ENCODE measurements around the gene RGS14.
A peak's percentile ranks its signal among the peaks of the same experiment; 100 is the strongest.

The RGS14 gene

DNA sequence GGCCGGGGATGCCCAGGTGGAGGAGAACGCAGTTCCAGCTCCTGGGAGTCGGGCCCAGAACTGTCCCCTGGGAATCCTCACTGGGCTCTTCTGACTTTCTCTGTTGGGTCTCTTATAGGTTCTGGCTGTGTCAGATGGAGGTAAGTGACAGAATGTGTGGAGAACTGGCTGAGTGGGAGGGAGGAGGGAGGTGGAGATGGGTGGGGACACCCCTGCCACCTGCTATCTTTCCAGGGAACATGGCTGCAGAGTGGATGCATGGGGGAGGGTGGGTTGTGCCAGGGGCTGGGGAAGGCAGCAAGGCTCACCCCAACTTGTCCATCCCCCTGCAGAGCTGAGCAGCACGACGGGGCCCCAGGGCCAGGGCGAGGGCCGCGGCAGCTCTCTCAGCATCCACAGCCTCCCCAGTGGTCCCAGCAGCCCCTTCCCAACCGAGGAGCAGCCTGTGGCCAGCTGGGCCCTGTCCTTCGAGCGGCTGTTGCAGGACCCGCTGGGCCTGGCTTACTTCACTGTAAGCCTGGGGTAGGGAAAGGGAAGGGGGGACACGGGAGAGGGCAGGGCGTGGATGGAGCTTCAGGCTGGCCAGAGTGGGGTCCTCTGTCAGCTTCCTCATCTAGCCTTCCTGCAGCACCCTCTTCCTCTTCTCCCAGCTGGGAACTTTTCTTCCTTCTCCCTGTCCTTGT, 8.3 kb downstream of the RGS14 start:
- no peak overlapping the region for H3K27ac ChIP-seq (ENCODE audit: insufficient read depth, low read length, poor library complexity, severe bottlenecking)
- no peaks in the 10 kb centered on the region for H3K9me3 ChIP-seq (ENCODE audit: control insufficient read depth, low read length)
- no peaks in the 10 kb centered on the region for H3K27me3 ChIP-seq (replicated peaks; ENCODE audit: control insufficient read depth, insufficient read depth, low read length, poor library complexity, severe bottlenecking)
- no peak overlapping the region for H3K4me3 ChIP-seq (ENCODE audit: insufficient read depth, low read depth, low read length, poor library complexity, severe bottlenecking)
- peaks cover 45% of the 10 kb centered on the region for H3K36me3 ChIP-seq (ENCODE audit: control insufficient read depth, insufficient read depth, low read length)
- peaks cover 50% of the 10 kb centered on the region for H3K4me1 ChIP-seq (ENCODE audit: control insufficient read depth, insufficient read depth, low read length, poor library complexity, severe bottlenecking)
- no peak for DNase-seq

DNA sequence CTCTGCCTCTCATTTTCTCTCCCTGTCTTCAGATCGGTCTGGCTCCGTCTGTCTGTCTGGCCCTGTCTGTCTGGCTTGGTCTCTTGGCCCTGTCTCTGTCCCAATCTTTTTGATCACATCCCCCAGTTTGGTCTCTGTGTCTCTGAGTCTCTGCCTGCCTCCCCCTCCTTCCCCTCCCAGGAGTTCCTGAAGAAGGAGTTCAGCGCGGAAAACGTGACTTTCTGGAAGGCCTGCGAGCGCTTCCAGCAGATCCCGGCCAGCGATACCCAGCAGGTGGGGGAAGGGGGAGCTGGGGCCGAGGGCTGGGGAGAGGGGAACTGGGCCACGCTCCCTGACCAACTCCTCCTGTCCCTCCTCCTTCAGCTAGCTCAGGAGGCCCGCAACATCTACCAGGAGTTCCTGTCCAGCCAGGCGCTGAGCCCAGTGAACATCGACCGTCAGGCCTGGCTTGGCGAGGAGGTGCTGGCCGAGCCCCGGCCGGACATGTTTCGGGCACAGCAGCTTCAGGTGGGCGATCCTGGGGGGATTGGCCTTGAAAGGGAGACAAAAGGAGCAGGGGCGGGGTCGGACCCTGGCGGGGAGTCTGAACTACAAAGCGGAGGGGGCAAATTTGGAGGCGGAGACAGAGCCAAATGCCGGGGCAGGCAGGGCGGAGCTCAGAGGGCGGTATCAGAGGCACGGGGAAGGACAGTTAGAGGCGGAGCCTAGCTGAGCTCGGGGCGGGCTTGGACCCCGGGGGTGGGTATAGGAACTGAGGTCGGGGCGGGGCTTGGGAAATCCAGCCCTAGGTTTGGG, 9.0 kb downstream of the RGS14 start:
- Histone ChIP-seq H3K9me3 (ENCODE audit: control insufficient read depth, low read length) (no peaks in the 10 kb centered on the region), H3K27me3 (replicated peaks; ENCODE audit: control insufficient read depth, insufficient read depth, low read length, poor library complexity, severe bottlenecking) (no peaks in the 10 kb centered on the region), H3K27ac (ENCODE audit: insufficient read depth, low read length, poor library complexity, severe bottlenecking) (no peak overlapping the region), H3K4me1 (ENCODE audit: control insufficient read depth, insufficient read depth, low read length, poor library complexity, severe bottlenecking) (peaks cover 50% of the 10 kb centered on the region), H3K4me3 (ENCODE audit: insufficient read depth, low read depth, low read length, poor library complexity, severe bottlenecking) (no peak overlapping the region), H3K36me3 (ENCODE audit: control insufficient read depth, insufficient read depth, low read length) (peaks cover 45% of the 10 kb centered on the region)
- DNase-seq, result no peak

GRCh38 chr5:177367323-177367848, 9.7 kb downstream of the RGS14 start:
- Histone ChIP-seq H3K9me3 (ENCODE audit: control insufficient read depth, low read length) (no peaks in the 10 kb centered on the region), H3K27me3 (replicated peaks; ENCODE audit: control insufficient read depth, insufficient read depth, low read length, poor library complexity, severe bottlenecking) (no peaks in the 10 kb centered on the region), H3K4me1 (ENCODE audit: control insufficient read depth, insufficient read depth, low read length, poor library complexity, severe bottlenecking) (peaks cover 50% of the 10 kb centered on the region), H3K36me3 (ENCODE audit: control insufficient read depth, insufficient read depth, low read length) (peaks cover 45% of the 10 kb centered on the region), H3K4me3 (ENCODE audit: insufficient read depth, low read depth, low read length, poor library complexity, severe bottlenecking) (no peak overlapping the region), H3K27ac (ENCODE audit: insufficient read depth, low read length, poor library complexity, severe bottlenecking) (no peak overlapping the region)
- DNase-seq, result no peak

DNA sequence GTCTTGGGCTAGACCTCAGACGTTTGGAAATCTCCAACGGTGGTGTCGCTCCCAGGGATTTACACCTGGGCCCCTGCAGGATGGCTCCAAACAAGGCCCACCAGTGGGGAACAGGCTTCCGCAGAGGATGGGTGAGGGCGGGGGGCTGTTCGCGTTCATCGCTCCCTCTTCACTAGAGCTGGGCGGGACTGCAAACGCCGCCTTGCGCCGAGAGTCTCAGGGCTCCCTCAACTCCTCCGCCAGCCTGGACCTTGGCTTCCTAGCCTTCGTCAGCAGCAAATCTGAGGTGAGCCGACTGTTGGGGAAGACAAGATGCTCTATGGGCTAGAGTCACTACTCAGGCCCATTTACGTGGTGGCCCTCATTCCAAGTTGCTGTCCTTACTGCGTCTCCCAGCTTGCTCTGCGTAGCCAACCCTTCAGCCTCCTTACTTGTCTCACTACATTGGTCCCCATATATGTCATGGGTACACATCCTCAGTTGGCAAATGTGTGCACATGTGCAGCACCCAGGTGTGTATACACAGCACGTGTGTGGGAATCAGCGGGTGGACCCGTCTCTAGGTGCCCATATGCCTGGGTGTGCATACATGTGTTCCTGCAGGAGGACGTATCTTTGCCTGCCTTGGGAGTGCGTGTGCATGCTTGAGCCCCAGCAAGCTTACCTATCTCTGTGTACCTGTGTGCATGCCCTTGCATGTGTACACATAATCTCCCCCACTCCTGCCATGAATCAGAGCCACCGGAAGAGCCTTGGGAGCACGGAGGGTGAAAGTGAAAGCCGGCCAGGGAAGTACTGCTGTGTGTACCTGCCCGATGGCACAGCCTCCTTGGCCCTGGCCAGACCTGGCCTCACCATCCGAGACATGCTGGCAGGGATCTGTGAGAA, 10.5 kb downstream of the RGS14 start:
- Histone ChIP-seq H3K9me3 (ENCODE audit: control insufficient read depth, low read length) (no peaks in the 10 kb centered on the region), H3K4me3 (ENCODE audit: insufficient read depth, low read depth, low read length, poor library complexity, severe bottlenecking) (no peak overlapping the region), H3K4me1 (ENCODE audit: control insufficient read depth, insufficient read depth, low read length, poor library complexity, severe bottlenecking) (peaks cover 51% of the 10 kb centered on the region), H3K27me3 (replicated peaks; ENCODE audit: control insufficient read depth, insufficient read depth, low read length, poor library complexity, severe bottlenecking) (no peaks in the 10 kb centered on the region), H3K36me3 (ENCODE audit: control insufficient read depth, insufficient read depth, low read length) (peaks cover 45% of the 10 kb centered on the region), H3K27ac (ENCODE audit: insufficient read depth, low read length, poor library complexity, severe bottlenecking) (peak overlapping the region; percentile 7)
- DNase-seq, result no peak

DNA sequence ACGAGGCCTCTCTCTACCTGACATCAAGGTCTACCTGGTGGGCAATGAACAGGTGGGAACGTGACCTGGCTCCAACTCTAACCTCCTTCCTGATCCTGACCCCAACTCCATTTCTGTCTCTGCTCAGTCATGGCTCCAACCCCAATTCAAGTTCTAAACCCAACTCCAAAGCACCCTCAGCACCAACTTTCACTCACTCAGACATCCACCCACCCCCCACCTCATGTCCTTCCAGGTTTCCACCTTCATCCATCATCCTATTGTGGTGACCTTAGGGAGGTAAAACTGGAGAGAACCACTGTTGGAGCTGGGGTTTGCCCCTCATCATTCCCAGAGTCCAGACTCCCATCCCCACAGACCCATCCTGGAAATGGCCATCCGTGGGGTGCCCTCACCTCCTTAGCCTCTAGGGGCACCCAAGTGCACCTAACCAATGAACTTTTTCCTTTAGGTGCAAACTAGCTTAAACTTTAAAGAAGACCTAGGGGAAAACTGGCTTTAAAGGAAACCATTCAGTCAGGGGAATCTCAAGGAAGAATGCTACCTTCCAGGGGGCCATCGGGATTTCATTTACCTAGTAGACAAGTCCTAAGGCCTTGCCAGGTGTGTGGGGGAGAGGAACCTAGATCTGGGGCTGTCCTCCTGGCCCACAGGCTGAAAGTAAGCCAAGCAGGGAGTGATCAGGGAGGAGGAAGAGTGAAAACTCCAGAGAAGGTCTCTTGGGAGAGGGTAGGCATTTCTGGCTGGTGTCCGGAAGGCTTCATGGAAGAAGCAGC, 11.3 kb downstream of the RGS14 start:
- Histone ChIP-seq H3K27ac (ENCODE audit: insufficient read depth, low read length, poor library complexity, severe bottlenecking) (peak overlapping the region; percentile 29), H3K4me3 (ENCODE audit: insufficient read depth, low read depth, low read length, poor library complexity, severe bottlenecking) (no peak overlapping the region)

DNA sequence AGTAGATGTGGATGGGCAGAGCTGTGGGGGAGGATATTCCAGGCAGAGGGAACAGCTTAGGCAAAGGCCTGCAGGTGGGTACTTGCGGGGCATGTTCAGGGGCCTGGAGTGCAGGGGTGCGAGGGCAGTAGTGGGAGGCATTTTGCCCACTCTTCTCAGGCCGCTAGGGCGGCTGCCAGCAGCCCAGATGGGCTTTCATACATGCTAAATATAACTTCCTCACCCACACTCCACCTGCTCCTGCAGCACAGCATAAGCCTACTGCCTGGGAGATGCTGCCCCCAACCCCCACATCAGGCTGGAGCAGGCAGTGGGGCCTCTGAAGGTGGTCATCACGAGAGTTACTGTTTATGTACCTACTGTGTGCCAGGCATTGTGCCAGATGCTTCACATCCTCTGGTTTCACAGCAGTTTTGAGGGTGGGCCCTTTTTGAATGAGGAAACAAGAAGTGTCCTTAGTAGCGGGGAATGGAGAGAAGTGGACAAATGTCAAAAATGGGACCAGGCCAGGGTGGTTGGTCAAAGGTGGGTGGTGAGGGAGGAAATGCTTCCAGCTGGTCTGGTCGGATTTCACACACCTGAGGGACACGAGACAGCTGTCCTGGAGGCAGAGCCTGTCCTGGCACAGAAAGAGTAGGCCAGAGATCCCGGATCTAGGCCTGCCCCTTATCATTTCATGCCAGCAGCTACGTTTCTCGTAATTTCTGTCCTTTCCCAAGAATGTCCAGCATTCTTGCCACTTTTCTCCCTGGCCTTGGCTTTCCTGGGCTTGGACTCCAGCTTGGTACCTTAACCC, 12.1 kb downstream of the RGS14 start:
- no peak overlapping the region for H3K4me3 ChIP-seq (ENCODE audit: insufficient read depth, low read depth, low read length, poor library complexity, severe bottlenecking)
- H3K4me1 ChIP-seq (ENCODE audit: control insufficient read depth, insufficient read depth, low read length, poor library complexity, severe bottlenecking), result peaks cover 48% of the 10 kb centered on the region
- H3K9me3 ChIP-seq (ENCODE audit: control insufficient read depth, low read length), result no peaks in the 10 kb centered on the region
- no peaks in the 10 kb centered on the region for H3K27me3 ChIP-seq (replicated peaks; ENCODE audit: control insufficient read depth, insufficient read depth, low read length, poor library complexity, severe bottlenecking)
- peak overlapping the region; percentile 50 for H3K27ac ChIP-seq (ENCODE audit: insufficient read depth, low read length, poor library complexity, severe bottlenecking)
- no peak for DNase-seq
- H3K36me3 ChIP-seq (ENCODE audit: control insufficient read depth, insufficient read depth, low read length), result peaks cover 45% of the 10 kb centered on the region

More for the DNA sequence above, 11.3 kb downstream of the RGS14 start:
- no peak for DNase-seq
- Histone ChIP-seq H3K27me3 (replicated peaks; ENCODE audit: control insufficient read depth, insufficient read depth, low read length, poor library complexity, severe bottlenecking) (no peaks in the 10 kb centered on the region), H3K4me1 (ENCODE audit: control insufficient read depth, insufficient read depth, low read length, poor library complexity, severe bottlenecking) (peaks cover 51% of the 10 kb centered on the region), H3K9me3 (ENCODE audit: control insufficient read depth, low read length) (no peaks in the 10 kb centered on the region), H3K36me3 (ENCODE audit: control insufficient read depth, insufficient read depth, low read length) (peaks cover 45% of the 10 kb centered on the region)

- peak in 1 of 3 donors; percentile 51 for DNase-seq
Observed at GRCh38 chr5:177370488-177371119, 12.9 kb downstream of the RGS14 start.

DNA sequence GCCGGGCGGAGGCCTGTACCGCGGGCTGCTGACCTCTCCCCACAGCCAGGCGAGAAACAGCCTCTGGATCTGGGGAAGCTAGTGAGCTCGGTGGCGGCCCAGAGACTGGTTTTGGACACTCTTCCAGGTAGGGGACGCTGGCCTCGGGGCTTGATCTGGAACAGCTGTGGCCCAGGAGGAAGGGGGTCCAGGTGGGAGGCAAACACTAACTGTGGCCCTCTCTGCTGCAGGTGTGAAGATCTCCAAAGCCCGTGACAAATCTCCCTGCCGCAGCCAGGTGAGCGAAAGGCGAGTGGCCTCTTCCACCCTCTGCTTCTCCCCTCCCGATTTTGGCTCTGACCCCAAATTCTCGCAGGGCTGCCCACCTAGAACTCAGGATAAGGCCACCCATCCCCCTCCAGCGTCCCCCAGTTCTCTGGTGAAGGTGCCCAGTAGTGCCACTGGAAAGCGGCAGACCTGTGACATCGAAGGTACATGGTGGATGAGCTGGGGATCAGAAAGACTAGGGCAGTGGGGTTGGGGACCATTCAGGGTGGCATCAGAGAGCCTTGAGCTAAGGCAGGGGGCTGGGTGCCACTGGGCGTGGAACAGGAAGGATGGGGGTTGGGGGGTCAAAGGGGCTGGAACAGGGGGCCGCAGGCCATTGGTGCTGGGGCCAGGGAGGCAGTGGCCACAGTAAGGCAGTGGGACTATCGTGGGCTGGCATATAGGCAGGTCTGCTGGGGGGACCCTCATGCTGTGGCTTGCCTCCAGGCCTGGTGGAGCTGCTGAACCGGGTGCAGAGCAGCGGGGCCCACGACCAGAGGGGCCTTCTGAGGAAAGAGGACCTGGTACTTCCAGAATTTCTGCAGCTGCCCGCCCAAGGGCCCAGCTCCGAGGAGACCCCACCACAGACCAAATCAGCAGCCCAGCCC, 13.7 kb downstream of the RGS14 start:
- H3K4me3 ChIP-seq (ENCODE audit: insufficient read depth, low read depth, low read length, poor library complexity, severe bottlenecking), result peak overlapping the region; percentile 43
- H3K36me3 ChIP-seq (ENCODE audit: control insufficient read depth, insufficient read depth, low read length), result peaks cover 36% of the 10 kb centered on the region
- peaks cover 47% of the 10 kb centered on the region for H3K4me1 ChIP-seq (ENCODE audit: control insufficient read depth, insufficient read depth, low read length, poor library complexity, severe bottlenecking)
- H3K27ac ChIP-seq (ENCODE audit: insufficient read depth, low read length, poor library complexity, severe bottlenecking), result peak overlapping the region; percentile 59
- DNase-seq, result no peak
- H3K9me3 ChIP-seq (ENCODE audit: control insufficient read depth, low read length), result no peaks in the 10 kb centered on the region
- no peaks in the 10 kb centered on the region for H3K27me3 ChIP-seq (replicated peaks; ENCODE audit: control insufficient read depth, insufficient read depth, low read length, poor library complexity, severe bottlenecking)

More at GRCh38 chr5:177370488-177371119, 12.9 kb downstream of the RGS14 start:
- H3K27me3 ChIP-seq (replicated peaks; ENCODE audit: control insufficient read depth, insufficient read depth, low read length, poor library complexity, severe bottlenecking), result no peaks in the 10 kb centered on the region
- peaks cover 47% of the 10 kb centered on the region for H3K4me1 ChIP-seq (ENCODE audit: control insufficient read depth, insufficient read depth, low read length, poor library complexity, severe bottlenecking)
- no peak overlapping the region for H3K4me3 ChIP-seq (ENCODE audit: insufficient read depth, low read depth, low read length, poor library complexity, severe bottlenecking)
- no peaks in the 10 kb centered on the region for H3K9me3 ChIP-seq (ENCODE audit: control insufficient read depth, low read length)
- H3K27ac ChIP-seq (ENCODE audit: insufficient read depth, low read length, poor library complexity, severe bottlenecking), result peak overlapping the region; percentile 59
- H3K36me3 ChIP-seq (ENCODE audit: control insufficient read depth, insufficient read depth, low read length), result peaks cover 43% of the 10 kb centered on the region
